GM12865 (cell line): ENCODE results near the gene SHISAL2B.
"Not testable (repeated sequence)": the region's sequence is repeated elsewhere in the genome, so short reads cannot be mapped to it uniquely, and the experiment has no call there.

Experiments used
- DNase-seq: peaks from one replicate; pipeline ENCODE4 v3.0.0; 2010; ENCODE audit warnings: low read depth
- H3K4me3 ChIP-seq: 2 replicates; pipeline ENCODE4 v1.5.1; 2011; ENCODE audit warnings: mild to moderate bottlenecking, low read depth, low read length, control low read depth
- CTCF ChIP-seq: IDR thresholded peaks from 2 replicates; pipeline ENCODE4 v1.5.1; 2011; ENCODE audit warnings: low read length, control low read depth, low read depth, inconsistent platforms; ENCODE audit not compliant: insufficient read depth; ENCODE audit errors: missing control alignments

Gene SHISAL2B

GRCh38 chr5:64659289-64659688 lies 31.0 kb upstream of the SHISAL2B start:
- no peak overlapping the region for H3K4me3 ChIP-seq
- TF ChIP-seq CTCF: no peak
- no peak for DNase-seq

- not testable (repeated sequence) for DNase-seq, H3K4me3 ChIP-seq
These were observed 27.1 kb upstream of the SHISAL2B start for GRCh38 chr5:64663181-64663580.

- TF ChIP-seq CTCF: no peak
- no peak for DNase-seq
- H3K4me3 ChIP-seq: no peak overlapping the region
These were observed 25.1 kb upstream of the SHISAL2B start for GRCh38 chr5:64665243-64665642.

- no peak overlapping the region for H3K4me3 ChIP-seq
- TF ChIP-seq CTCF: no peak
- DNase-seq: no peak
These were observed 24.2 kb upstream of the SHISAL2B start for GRCh38 chr5:64666078-64666477.

- no peak for DNase-seq
- no peak for TF ChIP-seq CTCF
- no peak overlapping the region for H3K4me3 ChIP-seq
These were observed 23.2 kb upstream of the SHISAL2B start for GRCh38 chr5:64667068-64667467.

- peak; percentile 15 for DNase-seq
- no peak overlapping the region for H3K4me3 ChIP-seq
- TF ChIP-seq CTCF: no peak
These were observed 20.0 kb upstream of the SHISAL2B start for GRCh38 chr5:64670277-64670676.

GRCh38 chr5:64671678-64672077 lies 18.6 kb upstream of the SHISAL2B start:
- DNase-seq: no peak
- no peak overlapping the region for H3K4me3 ChIP-seq
- no peak for TF ChIP-seq CTCF
